H9 (cell line): ENCODE measurements around the gene CFAP91. TPM values are rescaled to one million over a fixed set of nuclear protein-coding genes. Genes with fewer than 3 reads are reported as not detected.

Experiments used
- DNase-seq: peaks from one replicate; pipeline ENCODE4 v3.0.0-alpha.2; 2017
- H2AFZ ChIP-seq: one replicate; pipeline ENCODE4 v1.6.1; 2013; ENCODE audit warnings: mild to moderate bottlenecking, low read length, control low read depth, moderate library complexity
- H2AK5ac ChIP-seq: 2 replicates; pipeline ENCODE4 v1.6.1; 2013; ENCODE audit warnings: low read length, control low read depth, mixed read lengths; ENCODE audit not compliant: insufficient read length
- H2BK120ac ChIP-seq: one replicate; pipeline ENCODE4 v1.6.1; 2013; ENCODE audit warnings: low read depth, mild to moderate bottlenecking, low read length, control low read depth, inconsistent platforms; ENCODE audit not compliant: poor library complexity, severe bottlenecking
- H2BK12ac ChIP-seq: 2 replicates; pipeline ENCODE4 v1.6.1; 2013; ENCODE audit warnings: low read length, control low read depth, mixed read lengths, low read depth; ENCODE audit not compliant: insufficient read length
- H2BK15ac ChIP-seq: 2 replicates; pipeline ENCODE4 v1.6.1; 2013; ENCODE audit warnings: low read depth, low read length, control low read depth
- H2BK20ac ChIP-seq: one replicate; pipeline ENCODE4 v1.6.1; 2013; ENCODE audit warnings: low read depth, mild to moderate bottlenecking, low read length, control low read depth, inconsistent platforms; ENCODE audit not compliant: poor library complexity, severe bottlenecking
- H2BK5ac ChIP-seq: 2 replicates; pipeline ENCODE4 v1.6.1; 2013; ENCODE audit warnings: low read length, control low read depth, mixed read lengths; ENCODE audit not compliant: insufficient read length
- H3K14ac ChIP-seq: 2 replicates; pipeline ENCODE4 v1.6.1; 2013; ENCODE audit warnings: low read length, control low read depth; ENCODE audit not compliant: insufficient read depth
- H3K18ac ChIP-seq: 2 replicates; pipeline ENCODE4 v1.6.1; 2013; ENCODE audit warnings: low read depth, mild to moderate bottlenecking, mixed read lengths, low read length, control low read depth; ENCODE audit not compliant: insufficient read length
- H3K23ac ChIP-seq: 2 replicates; pipeline ENCODE4 v1.6.1; 2013; ENCODE audit warnings: low read length, control low read depth, mixed read lengths, low read depth; ENCODE audit not compliant: insufficient read length
- H3K23me2 ChIP-seq: 2 replicates; pipeline ENCODE4 v1.6.1; 2013; ENCODE audit warnings: low read depth, mild to moderate bottlenecking, mixed read lengths, low read length, control low read depth; ENCODE audit not compliant: insufficient read length, poor library complexity, severe bottlenecking
- H3K27ac ChIP-seq: 2 replicates; pipeline ENCODE4 v1.5.1; 2013; ENCODE audit warnings: low read length, control low read depth, mixed read lengths, low read depth; ENCODE audit not compliant: insufficient read length
- H3K27me3 ChIP-seq: 2 replicates; pipeline ENCODE4 v1.6.1; 2013; ENCODE audit warnings: low read length, control low read depth, inconsistent platforms; ENCODE audit not compliant: insufficient read depth
- H3K4ac ChIP-seq: 2 replicates; pipeline ENCODE4 v1.6.1; 2013; ENCODE audit warnings: low read depth, mild to moderate bottlenecking, control low read depth, inconsistent platforms, low read length, moderate library complexity
- H3K4me1 ChIP-seq: 2 replicates; pipeline ENCODE4 v1.6.1; 2013; ENCODE audit warnings: low read length, control low read depth, inconsistent platforms; ENCODE audit not compliant: insufficient read depth
- H3K4me2 ChIP-seq: 2 replicates; pipeline ENCODE4 v1.6.1; 2013; ENCODE audit warnings: low read length, control low read depth, mixed read lengths; ENCODE audit not compliant: insufficient read length, insufficient read depth
- H3K56ac ChIP-seq: 2 replicates; pipeline ENCODE4 v1.6.1; 2013; ENCODE audit warnings: low read depth, mild to moderate bottlenecking, mixed read lengths, low read length, control low read depth; ENCODE audit not compliant: insufficient read length
- H3K79me1 ChIP-seq: 2 replicates; pipeline ENCODE4 v1.6.1; 2013; ENCODE audit warnings: low read depth, mild to moderate bottlenecking, moderate library complexity, low read length, control low read depth, inconsistent platforms; ENCODE audit not compliant: insufficient read depth, poor library complexity, severe bottlenecking
- H3K79me2 ChIP-seq: 2 replicates; pipeline ENCODE4 v1.6.1; 2013; ENCODE audit warnings: low read length, control low read depth, inconsistent platforms; ENCODE audit not compliant: insufficient read depth
- H3K9ac ChIP-seq: 2 replicates; pipeline ENCODE4 v1.6.1; 2013; ENCODE audit warnings: low read length, control low read depth, mixed read lengths; ENCODE audit not compliant: insufficient read length; ENCODE audit errors: extremely low read depth
- H3K9me3 ChIP-seq: one replicate; pipeline ENCODE4 v1.6.1; 2013; ENCODE audit warnings: low read depth, low read length, inconsistent platforms; ENCODE audit not compliant: control insufficient read depth
- H3T11ph ChIP-seq: one replicate; pipeline ENCODE4 v1.6.1; 2013; ENCODE audit warnings: mild to moderate bottlenecking, low read length, control low read depth, inconsistent platforms
- H4K20me1 ChIP-seq: one replicate; pipeline ENCODE4 v1.6.1; 2013; ENCODE audit not compliant: control insufficient read depth, insufficient read length, insufficient read depth
- H4K5ac ChIP-seq: 2 replicates; pipeline ENCODE4 v1.6.1; 2013; ENCODE audit warnings: low read depth, mild to moderate bottlenecking, mixed read lengths, low read length, control low read depth; ENCODE audit not compliant: insufficient read length
- H4K8ac ChIP-seq: replicated peaks from 2 replicates; pipeline ENCODE4 v1.6.1; 2013; ENCODE audit warnings: low read length, control low read depth, mixed read lengths, low read depth; ENCODE audit not compliant: insufficient read length
- H4K91ac ChIP-seq: 2 replicates; pipeline ENCODE4 v1.6.1; 2013; ENCODE audit warnings: low read depth, mild to moderate bottlenecking, moderate library complexity, mixed read lengths, low read length, control low read depth; ENCODE audit not compliant: insufficient read length
- H3K27ac Mint-ChIP-seq, 3 experiments: 2 replicates in 2 of 3; 3 replicates in 1 of 3; pipeline ENCODE4 v1.8.0; 2020 to 2021; ENCODE audit warnings: mixed read lengths in 3 of 3, mild to moderate bottlenecking in 1 of 3, moderate library complexity in 1 of 3
- H3K27me3 Mint-ChIP-seq: 2 replicates; pipeline ENCODE4 v1.8.0; 2021; ENCODE audit warnings: low read depth, mild to moderate bottlenecking, moderate library complexity, mixed read lengths
- H3K36me3 Mint-ChIP-seq, 3 experiments: 2 replicates in 2 of 3; 3 replicates in 1 of 3; pipeline ENCODE4 v1.8.0; 2020 to 2021; ENCODE audit warnings: low read depth in 3 of 3, mixed read lengths in 3 of 3; ENCODE audit not compliant: insufficient read depth in 1 of 3
- H3K4me1 Mint-ChIP-seq, 2 experiments: 2 replicates each; pipeline ENCODE4 v1.8.0; 2020; ENCODE audit warnings: mixed read lengths in 2 of 2
- H3K4me3 Mint-ChIP-seq, 2 experiments: 2 replicates in 1 of 2; 3 replicates in 1 of 2; pipeline ENCODE4 v1.8.0; 2020 to 2021; ENCODE audit warnings: mild to moderate bottlenecking in 2 of 2, mixed read lengths in 2 of 2, moderate library complexity in 1 of 2
- H3K9me3 Mint-ChIP-seq, 2 experiments: 2 replicates in 1 of 2; 3 replicates in 1 of 2; pipeline ENCODE4 v1.8.0; 2020; ENCODE audit warnings: mild to moderate bottlenecking in 2 of 2, mixed read lengths in 2 of 2, moderate library complexity in 1 of 2
- WGBS: extraction: QIAGEN DNeasy Blood & Tissue Kit; methylation state at CpG from one replicate; pipeline ENCODE4 v1.1.7; 2013; ENCODE audit warnings: missing lambda C conversion rate, low lambda C conversion rate, mixed read lengths; ENCODE audit not compliant: insufficient read length; ENCODE audit errors: extremely low coverage; 5-methylcytosine and 5-hydroxymethylcytosine counted together
- total RNA-seq: library from RNA; stranded (reverse); gene quantifications from 2 replicates; pipeline ENCODE4 v1.2.1, GENCODE V29; 2021
- TF ChIP-seq, protein P1 (sequence below): fragments of 200-600 bp; sonication (generic); conservative IDR thresholded peaks from 3 replicates; pipeline ENCODE4 v1.8.0; 2021; ENCODE audit warnings: antibody characterized with exemption, mild to moderate bottlenecking

CFAP91 gene
- total RNA-seq, 1 experiment from 2014 or later: 2.3 TPM

DNA sequence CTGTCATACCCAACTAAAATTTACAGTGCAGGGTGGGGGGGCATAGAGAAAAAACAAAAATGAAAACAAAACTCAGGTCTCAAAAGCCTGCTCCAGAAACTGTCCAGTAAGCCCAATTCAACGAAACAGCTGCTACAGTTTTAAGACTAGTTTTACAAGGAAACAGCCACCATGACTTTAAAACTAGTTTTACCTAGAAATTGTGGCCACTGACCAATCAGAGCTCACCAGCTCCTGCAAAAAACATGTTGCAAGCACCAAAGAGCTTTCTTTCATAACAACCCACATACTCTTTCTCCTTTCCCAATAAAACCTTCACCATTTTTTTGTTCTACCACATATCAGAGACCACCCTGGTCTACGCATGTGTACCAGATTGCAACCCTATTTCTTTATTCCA lies 7.3 kb upstream of the CFAP91 start:
- Histone ChIP-seq H3K79me2 (no peaks in the 10 kb centered on the region), H3K23me2 (no peaks in the 10 kb centered on the region), H4K20me1 (no peaks in the 10 kb centered on the region), H3K56ac (no peak overlapping the region), H3K14ac (no peak overlapping the region), H2AFZ (no peak overlapping the region), H3K4ac (no peak overlapping the region), H3K9me3 (no peaks in the 10 kb centered on the region), H3T11ph (no peak overlapping the region), H4K8ac (no peak overlapping the region), H3K18ac (no peak overlapping the region), H4K5ac (no peak overlapping the region), H3K27me3 (no peaks in the 10 kb centered on the region), H2AK5ac (no peak overlapping the region), H3K9ac (no peak overlapping the region), H3K23ac (no peak overlapping the region), H2BK12ac (no peak overlapping the region), H2BK5ac (no peak overlapping the region), H3K4me1 (no peaks in the 10 kb centered on the region), H2BK120ac (no peak overlapping the region), H2BK20ac (no peak overlapping the region), H2BK15ac (no peak overlapping the region), H4K91ac (no peak overlapping the region), H3K27ac (no peak overlapping the region), H3K79me1 (no peaks in the 10 kb centered on the region), H3K4me2 (no peak overlapping the region)
- WGBS: no CpG with 5 or more reads among the region's 2 CpGs
- Mint-ChIP-seq H3K4me3 (no peak overlapping the region), H3K27me3 (peaks cover 8% of the 10 kb centered on the region; the same call in 1 of the 2 replicates), H3K27ac (no peak overlapping the region), H3K9me3 (no peaks in the 10 kb centered on the region), H3K36me3 (no peaks in the 10 kb centered on the region), H3K4me1 (no peaks in the 10 kb centered on the region)
- no peak for DNase-seq
- TF ChIP-seq, protein P1, sequence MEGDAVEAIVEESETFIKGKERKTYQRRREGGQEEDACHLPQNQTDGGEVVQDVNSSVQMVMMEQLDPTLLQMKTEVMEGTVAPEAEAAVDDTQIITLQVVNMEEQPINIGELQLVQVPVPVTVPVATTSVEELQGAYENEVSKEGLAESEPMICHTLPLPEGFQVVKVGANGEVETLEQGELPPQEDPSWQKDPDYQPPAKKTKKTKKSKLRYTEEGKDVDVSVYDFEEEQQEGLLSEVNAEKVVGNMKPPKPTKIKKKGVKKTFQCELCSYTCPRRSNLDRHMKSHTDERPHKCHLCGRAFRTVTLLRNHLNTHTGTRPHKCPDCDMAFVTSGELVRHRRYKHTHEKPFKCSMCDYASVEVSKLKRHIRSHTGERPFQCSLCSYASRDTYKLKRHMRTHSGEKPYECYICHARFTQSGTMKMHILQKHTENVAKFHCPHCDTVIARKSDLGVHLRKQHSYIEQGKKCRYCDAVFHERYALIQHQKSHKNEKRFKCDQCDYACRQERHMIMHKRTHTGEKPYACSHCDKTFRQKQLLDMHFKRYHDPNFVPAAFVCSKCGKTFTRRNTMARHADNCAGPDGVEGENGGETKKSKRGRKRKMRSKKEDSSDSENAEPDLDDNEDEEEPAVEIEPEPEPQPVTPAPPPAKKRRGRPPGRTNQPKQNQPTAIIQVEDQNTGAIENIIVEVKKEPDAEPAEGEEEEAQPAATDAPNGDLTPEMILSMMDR: no peak
